Measurements from ENCODE around the gene TRAF2. TPM values are rescaled to one million over a fixed set of nuclear protein-coding genes. Genes with fewer than 3 reads are reported as not detected.

TRAF2 gene
- total and polyA plus RNA-seq, 9 of the 15 experiments (the other 6 are each of a cell fraction or from before 2014, with no cell fraction given), result 0.24 to 45.2 (median 18.0) TPM

DNA sequence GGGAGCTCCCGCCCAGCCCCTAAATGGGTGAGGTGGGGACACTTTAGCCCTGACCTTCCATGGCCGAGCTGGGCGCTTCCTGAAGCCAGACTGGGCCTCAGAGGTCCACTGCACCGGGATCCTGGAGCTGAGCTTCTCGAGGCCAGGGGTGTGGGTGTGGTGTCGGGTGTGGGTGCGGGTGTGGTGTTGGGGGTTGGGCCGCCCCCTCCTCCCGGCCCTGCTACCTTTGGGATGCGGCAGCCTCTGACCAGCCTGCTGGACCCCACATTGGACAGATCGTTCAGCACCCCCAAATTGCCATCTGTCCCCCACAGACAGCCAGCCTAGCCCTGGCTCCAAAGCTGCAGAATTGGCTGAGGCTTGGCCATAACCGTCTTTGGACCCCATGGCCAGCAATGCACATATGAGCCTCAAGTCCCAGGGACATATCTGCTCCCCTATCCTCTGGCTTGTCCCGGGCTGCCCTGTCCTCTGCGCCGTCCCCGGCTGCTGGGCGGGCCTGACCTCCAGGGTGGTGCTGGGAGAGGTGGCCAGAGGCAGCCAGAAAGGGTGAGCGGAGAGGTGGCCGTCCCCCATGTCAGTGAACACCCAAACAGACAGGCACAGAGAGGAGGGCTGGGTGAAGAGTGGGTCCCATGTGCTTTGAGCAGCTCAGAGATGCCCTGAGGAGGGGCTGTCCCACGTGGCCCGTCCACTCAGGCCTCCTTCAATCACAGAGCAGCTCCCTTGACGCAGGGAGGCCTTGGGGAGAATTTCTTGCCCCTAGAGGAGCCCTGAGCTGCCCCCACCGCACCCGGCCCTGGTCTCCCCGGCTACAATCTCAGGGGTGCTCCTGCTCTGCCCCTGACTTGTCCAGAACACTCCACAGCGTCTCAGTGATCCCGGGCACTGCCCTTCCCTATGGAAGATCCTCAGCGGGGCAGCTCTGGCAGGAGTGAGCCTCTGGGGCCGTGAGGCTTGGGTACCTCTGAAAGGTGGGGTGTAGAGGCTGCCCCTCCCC lies 87.6 kb downstream of the TRAF2 start:
- in situ Hi-C loops (cut with MboI) (no loop called here), intact Hi-C loops (cut with micrococcal nuclease) (loop anchor here (2.0 kb wide), 1 partner anchor 61 kb away; no protein-coding TSS in a partner anchor)
- ChIA-PET POLR2A (interaction anchor here (0.6 to 1.6 kb wide), 6 partner anchors 9 to 470 kb away, joined by 3 to 6 read pairs (median 4); partner anchors contain the start of gene PAXX), CTCF (ENCODE audit: low intra/inter-chr PET ratio) (no interaction called here)
- Histone ChIP-seq H2AFZ (ENCODE audit: low read depth, low read length) (no peak overlapping the region), H4K20me1 (replicated peaks; ENCODE audit: control insufficient read depth, insufficient read depth, low read length) (no peaks in the 10 kb centered on the region), H3K4me2 (ENCODE audit: insufficient read depth, low read length) (no peak overlapping the region), H3K4me1 (replicated peaks in 1 of 2; ENCODE audit: control insufficient read depth in 2 of 2, insufficient read depth in 2 of 2, low read length in 2 of 2) (peaks cover 0 to 90% of the 10 kb centered on the region in 2 experiments; a peak in 4 of 5 replicates), H3K36me3 (ENCODE audit: control insufficient read depth, insufficient read depth, low read length) (no peaks in the 10 kb centered on the region), H3K9me3 (replicated peaks; ENCODE audit: control insufficient read depth, insufficient read depth, low read depth, low read length) (no peaks in the 10 kb centered on the region), H3K27me3 (ENCODE audit: control insufficient read depth in 2 of 2, insufficient read depth in 2 of 2, low read length in 2 of 2) (no peaks in the 10 kb centered on the region), H3K27ac (ENCODE audit: extremely low read depth, low read depth, low read length) (no peak overlapping the region), H3K9ac (ENCODE audit: insufficient read depth in 1 of 2, low read depth in 2 of 2, low read length in 2 of 2) (peak overlapping the region in 1 of 2 experiments; percentile 73; a peak in 2 of 4 replicates), H3K9me1 (ENCODE audit: control insufficient read depth, insufficient read depth, low read length) (no peaks in the 10 kb centered on the region), H3K79me2 (ENCODE audit: control insufficient read depth, insufficient read depth, low read length) (no peaks in the 10 kb centered on the region), H3K4me3 (no peak overlapping the region)
- TF ChIP-seq, protein P1, sequence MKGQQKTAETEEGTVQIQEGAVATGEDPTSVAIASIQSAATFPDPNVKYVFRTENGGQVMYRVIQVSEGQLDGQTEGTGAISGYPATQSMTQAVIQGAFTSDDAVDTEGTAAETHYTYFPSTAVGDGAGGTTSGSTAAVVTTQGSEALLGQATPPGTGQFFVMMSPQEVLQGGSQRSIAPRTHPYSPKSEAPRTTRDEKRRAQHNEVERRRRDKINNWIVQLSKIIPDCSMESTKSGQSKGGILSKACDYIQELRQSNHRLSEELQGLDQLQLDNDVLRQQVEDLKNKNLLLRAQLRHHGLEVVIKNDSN (CRISPR knock-in tag; IDR thresholded peaks at IDR 0.05), result no peak
- no peak for TF ChIP-seq MAZ (CRISPR knock-in tag; conservative IDR thresholded peaks at IDR 0.05 in 1 of 2, IDR thresholded peaks at IDR 0.05 in 1 of 2)
- no TSS peak for BruUV-seq (replicated peaks)
- DNase-seq (ENCODE audit: extremely low read depth in 1 of 4, low spot score in 3 of 4) (peak in 2 of 4 experiments; percentile 43 to 44), ATAC-seq (no peak), FAIRE-seq (no peak)
- WGBS (ENCODE audit: insufficient coverage, low coverage, missing lambda C conversion rate), result 50% methylated on average over 25 of the region's 29 CpGs
